GM06990 (cell line): ENCODE measurements around the gene SCAPER.

Experiments
- DNase-seq: peaks from one replicate; pipeline ENCODE4 v3.0.0-alpha.2; 2011; ENCODE audit not compliant: insufficient read length; ENCODE audit errors: extremely low read depth
- H3K27me3 ChIP-seq: replicated peaks from 2 replicates; pipeline ENCODE4 v1.6.0; 2011; ENCODE audit warnings: low read length; ENCODE audit not compliant: control insufficient read depth, insufficient read depth
- H3K36me3 ChIP-seq: 2 replicates; pipeline ENCODE4 v1.5.1; 2011; ENCODE audit warnings: low read length; ENCODE audit not compliant: control insufficient read depth, insufficient read depth
- H3K4me3 ChIP-seq: replicated peaks from 2 replicates; pipeline ENCODE4 v1.5.1; 2011; ENCODE audit warnings: low read depth, mild to moderate bottlenecking, control low read depth, low read length
- TF ChIP-seq, protein P1 (sequence below): IDR thresholded peaks from 2 replicates; pipeline ENCODE4 v1.5.1; 2011; ENCODE audit warnings: low read length, control low read depth, mild to moderate bottlenecking, inconsistent platforms; ENCODE audit not compliant: insufficient read depth, poor library complexity, severe bottlenecking

SCAPER gene

GRCh38 chr15:76667943-76668715, 237.0 kb downstream of the SCAPER start:
- H3K36me3 ChIP-seq, result no peaks in the 10 kb centered on the region
- H3K27me3 ChIP-seq, result no peaks in the 10 kb centered on the region
- H3K4me3 ChIP-seq, result no peak overlapping the region
- TF ChIP-seq, protein P1, sequence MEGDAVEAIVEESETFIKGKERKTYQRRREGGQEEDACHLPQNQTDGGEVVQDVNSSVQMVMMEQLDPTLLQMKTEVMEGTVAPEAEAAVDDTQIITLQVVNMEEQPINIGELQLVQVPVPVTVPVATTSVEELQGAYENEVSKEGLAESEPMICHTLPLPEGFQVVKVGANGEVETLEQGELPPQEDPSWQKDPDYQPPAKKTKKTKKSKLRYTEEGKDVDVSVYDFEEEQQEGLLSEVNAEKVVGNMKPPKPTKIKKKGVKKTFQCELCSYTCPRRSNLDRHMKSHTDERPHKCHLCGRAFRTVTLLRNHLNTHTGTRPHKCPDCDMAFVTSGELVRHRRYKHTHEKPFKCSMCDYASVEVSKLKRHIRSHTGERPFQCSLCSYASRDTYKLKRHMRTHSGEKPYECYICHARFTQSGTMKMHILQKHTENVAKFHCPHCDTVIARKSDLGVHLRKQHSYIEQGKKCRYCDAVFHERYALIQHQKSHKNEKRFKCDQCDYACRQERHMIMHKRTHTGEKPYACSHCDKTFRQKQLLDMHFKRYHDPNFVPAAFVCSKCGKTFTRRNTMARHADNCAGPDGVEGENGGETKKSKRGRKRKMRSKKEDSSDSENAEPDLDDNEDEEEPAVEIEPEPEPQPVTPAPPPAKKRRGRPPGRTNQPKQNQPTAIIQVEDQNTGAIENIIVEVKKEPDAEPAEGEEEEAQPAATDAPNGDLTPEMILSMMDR, result no peak
- DNase-seq, result no peak

DNA sequence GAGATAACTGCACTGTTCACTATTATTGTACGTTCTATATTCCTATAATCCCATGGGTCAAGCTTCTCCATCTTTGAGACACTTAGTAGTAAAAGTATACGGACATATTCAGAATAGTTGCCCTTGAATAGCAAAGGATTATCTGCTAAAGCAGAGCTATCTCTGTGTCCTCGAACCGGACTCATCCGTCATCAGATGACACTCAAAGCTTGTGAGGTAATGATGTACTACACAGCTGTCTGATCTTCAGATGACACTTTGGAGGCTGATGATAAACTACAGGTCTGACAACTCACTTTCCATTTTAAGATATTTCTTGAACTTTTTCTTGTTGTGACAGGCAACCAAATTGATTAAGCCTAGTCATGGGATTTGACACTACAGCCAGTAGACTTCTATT, 240.2 kb downstream of the SCAPER start:
- no peak for DNase-seq
- no peak overlapping the region for H3K4me3 ChIP-seq
- H3K36me3 ChIP-seq, result no peaks in the 10 kb centered on the region; the same call in 1 of the 2 replicates
- TF ChIP-seq, protein P1, result no peak
- no peaks in the 10 kb centered on the region for H3K27me3 ChIP-seq

GRCh38 chr15:76664411-76664810, 240.7 kb downstream of the SCAPER start:
- no peak for DNase-seq
- Histone ChIP-seq H3K36me3 (no peaks in the 10 kb centered on the region; the same call in 1 of the 2 replicates), H3K4me3 (no peak overlapping the region), H3K27me3 (no peaks in the 10 kb centered on the region)
- TF ChIP-seq, protein P1, result no peak

DNA sequence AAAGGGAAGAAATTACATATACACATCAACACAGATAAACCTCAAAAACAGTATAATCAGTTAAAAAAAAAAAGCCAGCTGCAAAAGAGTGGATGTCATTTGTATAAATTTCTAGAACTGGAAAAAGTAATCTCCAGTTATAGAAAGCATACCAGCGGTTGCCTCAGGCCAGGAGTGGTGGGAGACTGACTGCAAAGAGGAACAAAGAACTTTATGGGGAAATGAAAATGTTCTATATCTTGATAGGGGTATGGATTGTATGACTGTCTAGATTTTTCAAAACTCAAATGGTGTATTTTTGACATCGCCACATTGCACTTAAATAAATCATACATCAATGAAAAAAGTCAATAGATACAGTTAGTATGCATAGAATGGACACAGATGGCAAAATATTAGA, 241.6 kb downstream of the SCAPER start:
- no peaks in the 10 kb centered on the region; the same call in 1 of the 2 replicates for H3K36me3 ChIP-seq
- TF ChIP-seq, protein P1, result no peak
- H3K27me3 ChIP-seq, result no peaks in the 10 kb centered on the region
- H3K4me3 ChIP-seq, result no peak overlapping the region
- DNase-seq, result no peak

DNA sequence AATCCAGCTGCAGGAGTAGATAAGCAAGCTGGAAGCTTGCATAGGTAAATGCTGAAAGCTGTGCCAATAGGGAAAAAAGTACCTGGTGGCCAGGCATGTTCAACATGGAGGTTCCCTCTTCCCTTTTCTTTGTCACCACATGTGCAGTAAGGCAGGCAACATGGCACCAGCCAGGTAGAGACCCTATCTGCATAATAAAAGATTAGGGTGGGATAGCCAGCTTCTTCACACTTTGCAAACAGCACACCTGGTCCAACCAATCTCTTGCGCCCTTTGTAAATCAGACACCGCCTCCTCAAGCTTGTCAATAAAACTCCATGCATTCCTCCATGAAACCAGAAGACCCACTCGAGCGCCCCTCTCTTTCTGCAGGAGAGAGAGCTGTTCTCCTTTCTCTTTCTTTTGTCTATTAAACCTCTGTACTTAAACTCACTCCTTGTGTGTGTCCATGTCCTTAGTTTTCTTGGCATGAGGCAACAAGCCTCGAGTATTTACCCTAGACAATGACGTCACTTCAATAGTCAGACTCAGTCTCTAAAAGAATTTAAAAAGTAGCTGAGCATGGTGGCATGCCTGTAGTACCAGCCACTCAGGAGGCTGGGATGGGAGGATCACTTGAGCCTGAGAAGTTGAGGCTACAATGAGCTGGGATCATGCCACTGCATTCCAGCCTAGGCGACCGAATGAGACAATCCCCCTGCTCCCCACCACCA, 256.3 kb downstream of the SCAPER start:
- TF ChIP-seq, protein P1, result no peak
- Histone ChIP-seq H3K36me3 (no peaks in the 10 kb centered on the region), H3K4me3 (no peak overlapping the region), H3K27me3 (no peaks in the 10 kb centered on the region)
- DNase-seq, result no peak
